Left hindlimb (tissue), 1 donor: Measurements from ENCODE around the gene ADGRG3.
"Not testable (repeated sequence)": the region's sequence is repeated elsewhere in the genome, so short reads cannot be mapped to it uniquely, and the experiment has no call there.

ENCODE experiments used
- DNase-seq: peaks from one replicate; pipeline ENCODE4 v3.0.0-alpha.2; 2018

ADGRG3 gene

GRCh38 chr16:57663917-57664661 is 4.0 kb upstream of the ADGRG3 start:
- DNase-seq, result no peak

GRCh38 chr16:57664662-57665025 is 3.5 kb upstream of the ADGRG3 start:
- no peak for DNase-seq

- DNase-seq, result no peak
Observed at GRCh38 chr16:57665541-57665940, 2.6 kb upstream of the ADGRG3 start.

GRCh38 chr16:57666353-57667047 is 1.6 kb upstream of the ADGRG3 start:
- DNase-seq, result no peak

- DNase-seq, result no peak
Observed at GRCh38 chr16:57667048-57667525, 1.0 kb upstream of the ADGRG3 start.

- DNase-seq, result no peak
Observed at GRCh38 chr16:57667526-57668262, 412 bp upstream of the ADGRG3 start.

GRCh38 chr16:57668630-57669475 is 747 bp downstream of the ADGRG3 start:
- no peak for DNase-seq

GRCh38 chr16:57669476-57670162 is 1.5 kb downstream of the ADGRG3 start:
- DNase-seq, result no peak

GRCh38 chr16:57670196-57670595 is 2.1 kb downstream of the ADGRG3 start:
- DNase-seq, result no peak

GRCh38 chr16:57671451-57671850 is 3.3 kb downstream of the ADGRG3 start:
- not testable (repeated sequence) for DNase-seq

GRCh38 chr16:57672416-57672815 is 4.3 kb downstream of the ADGRG3 start:
- no peak for DNase-seq

GRCh38 chr16:57672824-57673223 is 4.7 kb downstream of the ADGRG3 start:
- DNase-seq, result no peak

GRCh38 chr16:57675741-57676551 is 7.8 kb downstream of the ADGRG3 start:
- no peak for DNase-seq

GRCh38 chr16:57676553-57677085 is 8.5 kb downstream of the ADGRG3 start:
- no peak for DNase-seq

GRCh38 chr16:57677622-57678369 is 9.7 kb downstream of the ADGRG3 start:
- DNase-seq, result no peak

- DNase-seq, result no peak
Observed at GRCh38 chr16:57679016-57679415, 10.9 kb downstream of the ADGRG3 start.

- DNase-seq, result no peak
Observed at GRCh38 chr16:57679767-57680482, 11.8 kb downstream of the ADGRG3 start.

- no peak for DNase-seq
Observed at GRCh38 chr16:57680842-57681375, 12.8 kb downstream of the ADGRG3 start.
